ENCODE results near the gene PRSS33. TPM values are rescaled to one million over a fixed set of nuclear protein-coding genes. Genes with fewer than 3 reads are reported as not detected.

PRSS33 gene
- polyA plus RNA-seq, 2 donors = not detected

- 78 to 83% methylated on average over 10 of the region's 10 CpGs for WGBS, 2 donors
- Histone ChIP-seq H3K9me3 (ENCODE audit: control insufficient read depth in 2 of 2, insufficient read depth in 1 of 2, low read depth in 1 of 2, low read length in 1 of 2) (no peaks in the 10 kb centered on the region), H3K4me3 (ENCODE audit: low read depth in 1 of 2, low read length in 2 of 2) (no peak overlapping the region), H3K4me1 (ENCODE audit: control insufficient read depth in 2 of 2, insufficient read depth in 2 of 2, low read length in 1 of 2) (peaks cover 6 to 10% of the 10 kb centered on the region in 2 donors), H3K27me3 (ENCODE audit: control insufficient read depth in 1 of 2, insufficient read depth in 2 of 2, low read length in 2 of 2) (peaks cover 0 to 5% of the 10 kb centered on the region in 2 donors), H3K27ac (ENCODE audit: low read depth in 2 of 2, low read length in 1 of 2) (no peak overlapping the region), H3K36me3 (ENCODE audit: control insufficient read depth in 2 of 2, insufficient read depth in 2 of 2, low read length in 1 of 2) (no peaks in the 10 kb centered on the region)
Observed at GRCh38 chr16:2815299-2815771, 28.0 kb upstream of the PRSS33 start.

GRCh38 chr16:2814551-2815298 lies 27.4 kb upstream of the PRSS33 start:
- H3K36me3 ChIP-seq (ENCODE audit: control insufficient read depth in 2 of 2, insufficient read depth in 2 of 2, low read length in 1 of 2) = no peaks in the 10 kb centered on the region
- no peak overlapping the region for H3K27ac ChIP-seq (ENCODE audit: low read depth in 2 of 2, low read length in 1 of 2)
- WGBS, 2 donors = 73 to 77% methylated on average over 20 of the region's 20 CpGs
- peaks cover 0 to 5% of the 10 kb centered on the region in 2 donors for H3K27me3 ChIP-seq (ENCODE audit: control insufficient read depth in 1 of 2, insufficient read depth in 2 of 2, low read length in 2 of 2)
- H3K4me3 ChIP-seq (ENCODE audit: low read depth in 1 of 2, low read length in 2 of 2) = no peak overlapping the region
- H3K4me1 ChIP-seq (ENCODE audit: control insufficient read depth in 2 of 2, insufficient read depth in 2 of 2, low read length in 1 of 2) = peaks cover 6 to 10% of the 10 kb centered on the region in 2 donors
- no peaks in the 10 kb centered on the region for H3K9me3 ChIP-seq (ENCODE audit: control insufficient read depth in 2 of 2, insufficient read depth in 1 of 2, low read depth in 1 of 2, low read length in 1 of 2)

- Histone ChIP-seq H3K4me3 (ENCODE audit: low read depth in 1 of 2, low read length in 2 of 2) (no peak overlapping the region), H3K27me3 (ENCODE audit: control insufficient read depth in 1 of 2, insufficient read depth in 2 of 2, low read length in 2 of 2) (peaks cover 0 to 5% of the 10 kb centered on the region in 2 donors), H3K9me3 (ENCODE audit: control insufficient read depth in 2 of 2, insufficient read depth in 1 of 2, low read depth in 1 of 2, low read length in 1 of 2) (no peaks in the 10 kb centered on the region), H3K27ac (ENCODE audit: low read depth in 2 of 2, low read length in 1 of 2) (no peak overlapping the region), H3K36me3 (ENCODE audit: control insufficient read depth in 2 of 2, insufficient read depth in 2 of 2, low read length in 1 of 2) (no peaks in the 10 kb centered on the region), H3K4me1 (ENCODE audit: control insufficient read depth in 2 of 2, insufficient read depth in 2 of 2, low read length in 1 of 2) (peaks cover 6 to 10% of the 10 kb centered on the region in 2 donors)
- 66 to 70% methylated on average over 7 of the region's 7 CpGs for WGBS, 2 donors
Observed at GRCh38 chr16:2813771-2814221, 26.4 kb upstream of the PRSS33 start.

- no peaks in the 10 kb centered on the region for H3K9me3 ChIP-seq (ENCODE audit: control insufficient read depth in 2 of 2, insufficient read depth in 1 of 2, low read depth in 1 of 2, low read length in 1 of 2)
- H3K36me3 ChIP-seq (ENCODE audit: control insufficient read depth in 2 of 2, insufficient read depth in 2 of 2, low read length in 1 of 2) = no peaks in the 10 kb centered on the region
- WGBS, 2 donors = 44 to 54% methylated on average over 15 of the region's 15 CpGs
- peaks cover 6 to 10% of the 10 kb centered on the region in 2 donors for H3K4me1 ChIP-seq (ENCODE audit: control insufficient read depth in 2 of 2, insufficient read depth in 2 of 2, low read length in 1 of 2)
- peaks cover 0 to 5% of the 10 kb centered on the region in 2 donors for H3K27me3 ChIP-seq (ENCODE audit: control insufficient read depth in 1 of 2, insufficient read depth in 2 of 2, low read length in 2 of 2)
- H3K27ac ChIP-seq (ENCODE audit: low read depth in 2 of 2, low read length in 1 of 2) = no peak overlapping the region
- no peak overlapping the region for H3K4me3 ChIP-seq (ENCODE audit: low read depth in 1 of 2, low read length in 2 of 2)
Observed at GRCh38 chr16:2811703-2812471, 24.5 kb upstream of the PRSS33 start.

- WGBS, 2 donors = 86 to 88% methylated on average over 6 of the region's 6 CpGs
- Histone ChIP-seq H3K27ac (ENCODE audit: low read depth in 2 of 2, low read length in 1 of 2) (no peak overlapping the region), H3K36me3 (ENCODE audit: control insufficient read depth in 2 of 2, insufficient read depth in 2 of 2, low read length in 1 of 2) (no peaks in the 10 kb centered on the region), H3K9me3 (ENCODE audit: control insufficient read depth in 2 of 2, insufficient read depth in 1 of 2, low read depth in 1 of 2, low read length in 1 of 2) (no peaks in the 10 kb centered on the region), H3K4me1 (ENCODE audit: control insufficient read depth in 2 of 2, insufficient read depth in 2 of 2, low read length in 1 of 2) (peaks cover 6 to 10% of the 10 kb centered on the region in 2 donors), H3K4me3 (ENCODE audit: low read depth in 1 of 2, low read length in 2 of 2) (no peak overlapping the region), H3K27me3 (ENCODE audit: control insufficient read depth in 1 of 2, insufficient read depth in 2 of 2, low read length in 2 of 2) (peaks cover 0 to 5% of the 10 kb centered on the region in 2 donors)
Observed at GRCh38 chr16:2810651-2811050, 23.3 kb upstream of the PRSS33 start.

GRCh38 chr16:2809149-2809760 lies 21.9 kb upstream of the PRSS33 start:
- no peaks in the 10 kb centered on the region for H3K36me3 ChIP-seq (ENCODE audit: control insufficient read depth in 2 of 2, insufficient read depth in 2 of 2, low read length in 1 of 2)
- H3K9me3 ChIP-seq (ENCODE audit: control insufficient read depth in 2 of 2, insufficient read depth in 1 of 2, low read depth in 1 of 2, low read length in 1 of 2) = peaks cover under 1 to 1% of the 10 kb centered on the region in 2 donors
- no peak overlapping the region for H3K4me3 ChIP-seq (ENCODE audit: low read depth in 1 of 2, low read length in 2 of 2)
- no peak overlapping the region for H3K27ac ChIP-seq (ENCODE audit: low read depth in 2 of 2, low read length in 1 of 2)
- peaks cover 0 to 5% of the 10 kb centered on the region in 2 donors for H3K27me3 ChIP-seq (ENCODE audit: control insufficient read depth in 1 of 2, insufficient read depth in 2 of 2, low read length in 2 of 2)
- peaks cover 6 to 10% of the 10 kb centered on the region in 2 donors for H3K4me1 ChIP-seq (ENCODE audit: control insufficient read depth in 2 of 2, insufficient read depth in 2 of 2, low read length in 1 of 2)
- WGBS, 2 donors = 75% methylated on average over 3 of the region's 3 CpGs

- 85 to 91% methylated on average over 7 of the region's 7 CpGs for WGBS, 2 donors
Observed at GRCh38 chr16:2808181-2808580, 20.8 kb upstream of the PRSS33 start.

GRCh38 chr16:2806286-2806685 lies 18.9 kb upstream of the PRSS33 start:
- 75% methylated on average over 5 of the region's 5 CpGs for WGBS, 2 donors
- no peaks in the 10 kb centered on the region for H3K4me1 ChIP-seq (ENCODE audit: control insufficient read depth in 2 of 2, insufficient read depth in 2 of 2, low read length in 1 of 2)

More at GRCh38 chr16:2808181-2808580, 20.8 kb upstream of the PRSS33 start:
- Histone ChIP-seq H3K36me3 (ENCODE audit: control insufficient read depth in 2 of 2, insufficient read depth in 2 of 2, low read length in 1 of 2) (no peaks in the 10 kb centered on the region), H3K4me1 (ENCODE audit: control insufficient read depth in 2 of 2, insufficient read depth in 2 of 2, low read length in 1 of 2) (peaks cover 6 to 10% of the 10 kb centered on the region in 2 donors), H3K9me3 (ENCODE audit: control insufficient read depth in 2 of 2, insufficient read depth in 1 of 2, low read depth in 1 of 2, low read length in 1 of 2) (peaks cover 3 to 5% of the 10 kb centered on the region in 2 donors), H3K4me3 (ENCODE audit: low read depth in 1 of 2, low read length in 2 of 2) (no peak overlapping the region), H3K27ac (ENCODE audit: low read depth in 2 of 2, low read length in 1 of 2) (no peak overlapping the region), H3K27me3 (ENCODE audit: control insufficient read depth in 1 of 2, insufficient read depth in 2 of 2, low read length in 2 of 2) (peaks cover 0 to 5% of the 10 kb centered on the region in 2 donors)

GRCh38 chr16:2804728-2805127 lies 17.4 kb upstream of the PRSS33 start:
- H3K36me3 ChIP-seq (ENCODE audit: control insufficient read depth in 2 of 2, insufficient read depth in 2 of 2, low read length in 1 of 2) = no peaks in the 10 kb centered on the region
- H3K4me3 ChIP-seq (ENCODE audit: low read depth in 1 of 2, low read length in 2 of 2) = no peak overlapping the region
- no peaks in the 10 kb centered on the region for H3K27me3 ChIP-seq (ENCODE audit: control insufficient read depth in 1 of 2, insufficient read depth in 2 of 2, low read length in 2 of 2)
- H3K4me1 ChIP-seq (ENCODE audit: control insufficient read depth in 2 of 2, insufficient read depth in 2 of 2, low read length in 1 of 2) = no peaks in the 10 kb centered on the region
- H3K27ac ChIP-seq (ENCODE audit: low read depth in 2 of 2, low read length in 1 of 2) = no peak overlapping the region
- 90 to 91% methylated on average over 2 to 4 of the region's 4 CpGs for WGBS, 2 donors
- peaks cover 3 to 5% of the 10 kb centered on the region in 2 donors for H3K9me3 ChIP-seq (ENCODE audit: control insufficient read depth in 2 of 2, insufficient read depth in 1 of 2, low read depth in 1 of 2, low read length in 1 of 2)

More at GRCh38 chr16:2806286-2806685, 18.9 kb upstream of the PRSS33 start:
- Histone ChIP-seq H3K27ac (ENCODE audit: low read depth in 2 of 2, low read length in 1 of 2) (no peak overlapping the region), H3K9me3 (ENCODE audit: control insufficient read depth in 2 of 2, insufficient read depth in 1 of 2, low read depth in 1 of 2, low read length in 1 of 2) (peaks cover 3 to 5% of the 10 kb centered on the region in 2 donors), H3K36me3 (ENCODE audit: control insufficient read depth in 2 of 2, insufficient read depth in 2 of 2, low read length in 1 of 2) (no peaks in the 10 kb centered on the region), H3K27me3 (ENCODE audit: control insufficient read depth in 1 of 2, insufficient read depth in 2 of 2, low read length in 2 of 2) (peaks cover 0 to 5% of the 10 kb centered on the region in 2 donors), H3K4me3 (ENCODE audit: low read depth in 1 of 2, low read length in 2 of 2) (no peak overlapping the region)
